OCI-LY3 (cell line): ENCODE measurements around the gene PDLIM5.
"Not testable (repeated sequence)": the region's sequence is repeated elsewhere in the genome, so short reads cannot be mapped to it uniquely, and the experiment has no call there.

Source experiments
- H2AFZ ChIP-seq: fragments of 200-600, 300-600 bp; shearing (Covaris generic); 2 replicates; pipeline ENCODE4 v1.6.0; 2014; ENCODE audit warnings: antibody characterized with exemption, low read depth, low read length
- H3K27ac ChIP-seq: fragments of 200-600, 300-600 bp; sonication (generic); 2 replicates; pipeline ENCODE4 v1.5.1; 2014; ENCODE audit warnings: mild to moderate bottlenecking, low read length, moderate library complexity, mixed read lengths
- H3K27me3 ChIP-seq: fragments of 200-600, 300-600 bp; sonication (generic); 2 replicates; pipeline ENCODE4 v1.6.1; 2014; ENCODE audit warnings: low read depth, low read length, mixed read lengths
- H3K36me3 ChIP-seq: fragments of 200-600, 300-600 bp; sonication (generic); replicated peaks from 2 replicates; pipeline ENCODE3; 2014; ENCODE audit warnings: low read depth, low read length, mixed read lengths
- H3K4me1 ChIP-seq: fragments of 300-600, 200-600 bp; sonication (generic); 2 replicates; pipeline ENCODE4 v1.6.1; 2014; ENCODE audit warnings: low read length, mixed read lengths
- H3K4me2 ChIP-seq: fragments of 200-600, 300-600 bp; sonication (generic); 2 replicates; pipeline ENCODE4 v1.6.1; 2014; ENCODE audit warnings: low read length, mixed read lengths
- H3K4me3 ChIP-seq: fragments of 300-600, 200-600 bp; sonication (generic); 2 replicates; pipeline ENCODE4 v1.5.1; 2014; ENCODE audit warnings: antibody characterized with exemption, mild to moderate bottlenecking, low read length, moderate library complexity
- H3K79me2 ChIP-seq: fragments of 300-600, 200-600 bp; shearing (Covaris generic); 2 replicates; pipeline ENCODE4 v1.6.1; 2014; ENCODE audit warnings: mild to moderate bottlenecking, low read length, mixed read lengths
- H3K9ac ChIP-seq: fragments of 300-600, 200-600 bp; shearing (Covaris generic); 2 replicates; pipeline ENCODE4 v1.6.0; 2014; ENCODE audit warnings: mild to moderate bottlenecking, low read length, moderate library complexity
- H3K9me3 ChIP-seq: fragments of 200-600, 300-600 bp; shearing (Covaris generic); 2 replicates; pipeline ENCODE4 v1.6.1; 2014; ENCODE audit warnings: low read length, mixed read lengths; ENCODE audit not compliant: insufficient read depth
- H4K20me1 ChIP-seq: fragments of 200-600, 300-600 bp; sonication (generic); 2 replicates; pipeline ENCODE4 v1.6.1; 2016; ENCODE audit warnings: low read length, mixed read lengths; ENCODE audit not compliant: insufficient read depth
- CTCF ChIP-seq: fragments of 200-600, 300-600 bp; sonication (generic); IDR thresholded peaks from 2 replicates; pipeline ENCODE4 v1.5.1; 2014; ENCODE audit warnings: antibody characterized with exemption, low read length, low read depth
- EZH2phosphoT487 ChIP-seq: fragments of 200-600 bp; shearing (Covaris generic); IDR thresholded peaks from 2 replicates; pipeline ENCODE4 v1.6.1; 2018; ENCODE audit warnings: antibody characterized with exemption, mixed run types, low read depth

Gene PDLIM5

DNA sequence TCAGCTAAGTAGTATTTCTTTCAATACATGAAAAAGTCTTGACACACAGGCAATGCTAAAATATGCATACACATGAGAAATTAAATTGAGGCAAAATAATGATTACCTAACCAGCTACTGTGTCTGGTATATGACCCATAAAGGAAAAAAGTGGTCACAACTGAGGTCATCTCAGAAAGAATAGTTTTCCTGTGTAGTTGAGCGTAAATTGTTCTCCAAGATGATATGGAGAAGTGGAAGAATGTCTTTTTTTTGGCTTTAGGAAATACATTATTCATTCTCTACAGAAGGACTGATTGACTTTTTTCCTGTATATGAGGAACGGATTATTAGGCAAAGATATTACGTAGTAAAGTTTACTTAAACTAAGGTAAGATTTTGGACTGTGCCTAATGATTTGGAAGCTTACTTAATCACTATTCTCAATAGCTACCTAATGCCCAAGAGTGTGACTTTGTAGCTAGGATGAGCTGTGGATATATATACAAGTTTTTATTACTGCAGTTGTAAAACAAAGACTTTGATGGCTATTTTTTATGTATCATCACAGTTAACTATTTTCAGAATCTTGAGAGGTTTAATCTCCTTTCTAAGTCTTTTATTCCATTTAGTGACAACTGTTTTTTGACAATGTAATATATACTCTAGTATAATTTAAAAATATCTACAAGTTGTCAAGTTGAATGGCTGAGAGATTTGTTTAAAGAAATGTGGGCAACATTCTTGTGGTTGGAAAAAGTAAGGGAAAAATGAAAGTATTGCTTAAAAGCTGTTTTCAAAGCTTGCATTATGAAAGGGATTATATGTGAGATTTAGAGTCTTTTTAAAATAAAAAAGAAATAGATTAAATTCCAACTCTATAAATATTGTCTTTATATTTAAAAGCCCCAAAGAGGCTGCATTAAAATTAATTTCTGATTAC, 100.2 kb downstream of the PDLIM5 start:
- Histone ChIP-seq H3K4me1 (no peaks in the 10 kb centered on the region), H3K36me3 (no peaks in the 10 kb centered on the region), H4K20me1 (no peaks in the 10 kb centered on the region), H3K79me2 (no peaks in the 10 kb centered on the region), H3K9me3 (no peaks in the 10 kb centered on the region), H3K27ac (no peak overlapping the region), H3K4me3 (no peak overlapping the region), H3K4me2 (no peak overlapping the region), H3K27me3 (no peaks in the 10 kb centered on the region), H2AFZ (no peak overlapping the region), H3K9ac (no peak overlapping the region)
- TF ChIP-seq EZH2phosphoT487 (no peak), CTCF (no peak)

DNA sequence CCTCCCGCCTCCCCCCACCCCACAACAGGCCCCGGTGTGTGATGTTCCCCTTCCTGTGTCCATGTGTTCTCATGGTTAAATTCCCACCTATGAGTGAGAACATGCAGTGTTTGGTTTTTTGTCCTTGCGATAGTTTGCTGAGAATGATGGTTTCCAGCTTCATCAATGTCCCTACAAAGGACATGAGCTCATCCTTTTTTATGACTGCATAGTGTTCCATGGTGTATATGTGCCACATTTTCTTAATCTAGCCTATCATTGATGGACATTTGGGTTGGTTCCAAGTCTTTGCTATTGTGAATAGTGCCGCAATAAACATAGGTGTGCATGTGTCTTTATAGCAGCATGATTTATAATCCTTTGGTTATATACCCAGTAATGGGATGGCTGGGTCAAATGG, 104.3 kb downstream of the PDLIM5 start:
- H3K4me1 ChIP-seq, H3K9me3 ChIP-seq, H3K4me3 ChIP-seq, H3K36me3 ChIP-seq, H3K27ac ChIP-seq, H3K9ac ChIP-seq, H4K20me1 ChIP-seq, H3K27me3 ChIP-seq, H2AFZ ChIP-seq, H3K79me2 ChIP-seq, H3K4me2 ChIP-seq: not testable (repeated sequence)

DNA sequence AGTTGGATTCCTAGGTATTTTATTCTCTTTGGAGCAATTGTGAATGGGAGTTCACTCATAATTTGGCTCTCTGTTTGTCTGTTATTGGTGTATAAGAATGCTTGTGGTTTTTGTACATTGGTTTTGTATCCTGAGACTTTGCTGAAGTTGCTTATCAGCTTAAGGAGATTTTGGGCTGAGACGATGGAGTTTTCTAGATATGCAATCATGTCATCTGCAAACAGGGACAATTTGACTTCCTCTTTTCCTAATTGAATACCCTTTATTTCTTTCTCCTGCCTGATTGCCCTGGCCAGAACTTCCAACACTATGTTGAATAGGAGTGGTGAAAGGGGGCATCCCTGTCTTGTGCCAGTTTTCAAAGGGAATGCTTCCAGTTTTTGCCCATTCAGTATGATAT, 105.9 kb downstream of the PDLIM5 start:
- not testable (repeated sequence) for H3K27ac ChIP-seq, H3K4me1 ChIP-seq, H3K9ac ChIP-seq, H4K20me1 ChIP-seq, H3K9me3 ChIP-seq, H2AFZ ChIP-seq, H3K4me3 ChIP-seq, H3K27me3 ChIP-seq, H3K36me3 ChIP-seq, H3K79me2 ChIP-seq, H3K4me2 ChIP-seq

DNA sequence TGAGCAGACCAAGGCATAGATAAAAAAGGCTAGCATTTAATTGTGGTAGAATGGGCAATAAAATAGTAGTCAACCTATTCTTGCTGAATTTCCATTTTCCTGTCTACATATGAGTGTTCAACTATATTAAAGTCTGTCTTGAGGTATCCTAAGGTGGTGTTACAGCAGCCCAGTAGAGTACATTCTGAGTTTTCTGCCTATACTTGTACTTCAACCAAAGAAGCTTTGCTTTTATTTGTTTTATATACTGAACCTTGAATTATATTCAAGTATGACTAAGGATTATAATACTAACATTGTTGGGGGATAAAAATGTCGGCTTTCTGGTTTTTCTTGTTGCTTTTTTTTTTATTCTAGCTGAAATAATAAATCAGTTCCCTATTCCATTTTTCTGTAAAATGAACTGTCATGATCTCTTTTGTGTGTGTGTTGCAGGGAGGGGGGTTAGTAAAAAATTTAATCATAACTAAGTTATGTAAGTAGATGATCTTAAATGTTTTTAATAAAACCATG, 106.7 kb downstream of the PDLIM5 start:
- no peak overlapping the region for H2AFZ ChIP-seq
- H3K36me3 ChIP-seq, result no peaks in the 10 kb centered on the region
- no peak overlapping the region for H3K4me2 ChIP-seq
- no peak overlapping the region for H3K9ac ChIP-seq
- TF ChIP-seq CTCF (no peak), EZH2phosphoT487 (no peak)
- no peaks in the 10 kb centered on the region for H3K79me2 ChIP-seq
- H4K20me1 ChIP-seq, result no peaks in the 10 kb centered on the region
- peaks cover 6% of the 10 kb centered on the region for H3K4me1 ChIP-seq
- H3K27ac ChIP-seq, result no peak overlapping the region
- no peaks in the 10 kb centered on the region for H3K9me3 ChIP-seq
- no peaks in the 10 kb centered on the region for H3K27me3 ChIP-seq
- no peak overlapping the region for H3K4me3 ChIP-seq

DNA sequence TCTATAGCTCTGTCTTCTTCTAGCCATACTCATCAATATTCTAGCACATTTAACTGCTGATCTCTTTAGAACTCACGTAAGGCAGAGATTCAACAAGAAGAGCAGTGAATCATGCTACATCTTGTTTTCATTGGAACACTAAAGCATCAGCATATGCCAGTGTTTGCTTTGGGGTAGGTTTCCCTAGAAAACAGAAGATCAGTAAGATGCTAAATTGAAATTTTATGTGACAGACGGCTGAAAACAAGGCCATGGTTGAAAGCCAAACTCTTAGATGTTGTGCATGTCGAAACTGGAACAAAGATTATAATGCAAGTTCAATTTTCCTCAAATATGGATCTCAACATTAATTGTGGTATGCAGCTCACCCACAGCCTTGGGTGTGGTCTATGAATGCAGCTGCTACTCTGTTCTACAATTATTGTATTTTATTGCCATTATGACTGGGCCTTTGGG, 107.6 kb downstream of the PDLIM5 start:
- Histone ChIP-seq H3K9ac (no peak overlapping the region), H3K36me3 (no peaks in the 10 kb centered on the region), H3K79me2 (no peaks in the 10 kb centered on the region), H3K4me1 (peaks cover 6% of the 10 kb centered on the region), H3K4me2 (no peak overlapping the region), H4K20me1 (no peaks in the 10 kb centered on the region), H3K9me3 (no peaks in the 10 kb centered on the region), H3K27ac (no peak overlapping the region), H2AFZ (no peak overlapping the region), H3K27me3 (no peaks in the 10 kb centered on the region), H3K4me3 (no peak overlapping the region)
- TF ChIP-seq EZH2phosphoT487, result no peak
